ENCODE results near the gene TMEM119.
A peak's percentile ranks its signal among the peaks of the same experiment; 100 is the strongest.
"Not testable (repeated sequence)": the region's sequence is repeated elsewhere in the genome, so short reads cannot be mapped to it uniquely, and the experiment has no call there.

TMEM119 gene

DNA sequence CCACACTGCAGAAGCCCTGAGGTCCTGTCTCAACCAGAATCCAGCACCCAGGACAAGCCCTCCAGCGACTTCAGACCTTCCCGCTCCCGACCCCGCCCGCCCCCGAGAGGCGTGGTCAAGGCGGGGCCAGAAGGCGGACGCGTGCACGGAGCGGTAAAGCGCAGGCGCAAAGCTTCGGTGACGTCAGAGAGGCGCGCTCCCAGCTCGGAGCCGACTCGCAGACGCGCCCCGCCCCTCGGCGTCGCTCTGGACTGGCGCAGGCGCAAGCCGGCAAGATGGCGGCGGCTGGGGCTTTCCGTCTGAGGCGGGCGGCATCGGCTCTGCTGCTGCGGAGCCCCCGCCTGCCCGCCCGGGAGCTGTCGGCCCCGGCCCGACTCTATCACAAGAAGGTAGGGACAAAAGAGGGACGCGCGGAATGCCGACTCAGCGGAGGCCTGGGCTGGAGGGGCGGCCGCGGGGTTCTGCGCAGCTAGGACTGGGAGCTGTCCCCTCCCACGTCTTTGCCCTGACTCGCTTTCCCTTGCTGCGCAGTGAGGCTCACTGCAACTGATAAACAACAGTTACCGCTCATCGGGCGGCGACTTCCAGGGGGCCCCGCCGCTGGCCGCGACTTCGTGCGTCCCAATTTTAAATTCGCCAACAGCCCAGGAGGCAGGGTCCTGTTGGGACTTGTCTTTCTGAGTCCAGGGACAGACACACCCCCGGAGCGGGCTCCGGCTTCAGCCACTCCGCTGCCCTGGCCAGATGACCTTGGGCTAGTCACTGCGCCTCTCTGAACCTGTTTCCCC, 35.3 kb downstream of the TMEM119 start, which contains the start of gene ISCU:
TSS of gene ISCU (plus strand) at position 249 of the 788 bp plus-strand sequence. CDS start at position 276, 27 bp downstream.
- peak within 1 kb of the TSS; percentile 81 for H3K4me3 ChIP-seq (ENCODE audit: low read depth, low read length)
- TF ChIP-seq, protein P1, sequence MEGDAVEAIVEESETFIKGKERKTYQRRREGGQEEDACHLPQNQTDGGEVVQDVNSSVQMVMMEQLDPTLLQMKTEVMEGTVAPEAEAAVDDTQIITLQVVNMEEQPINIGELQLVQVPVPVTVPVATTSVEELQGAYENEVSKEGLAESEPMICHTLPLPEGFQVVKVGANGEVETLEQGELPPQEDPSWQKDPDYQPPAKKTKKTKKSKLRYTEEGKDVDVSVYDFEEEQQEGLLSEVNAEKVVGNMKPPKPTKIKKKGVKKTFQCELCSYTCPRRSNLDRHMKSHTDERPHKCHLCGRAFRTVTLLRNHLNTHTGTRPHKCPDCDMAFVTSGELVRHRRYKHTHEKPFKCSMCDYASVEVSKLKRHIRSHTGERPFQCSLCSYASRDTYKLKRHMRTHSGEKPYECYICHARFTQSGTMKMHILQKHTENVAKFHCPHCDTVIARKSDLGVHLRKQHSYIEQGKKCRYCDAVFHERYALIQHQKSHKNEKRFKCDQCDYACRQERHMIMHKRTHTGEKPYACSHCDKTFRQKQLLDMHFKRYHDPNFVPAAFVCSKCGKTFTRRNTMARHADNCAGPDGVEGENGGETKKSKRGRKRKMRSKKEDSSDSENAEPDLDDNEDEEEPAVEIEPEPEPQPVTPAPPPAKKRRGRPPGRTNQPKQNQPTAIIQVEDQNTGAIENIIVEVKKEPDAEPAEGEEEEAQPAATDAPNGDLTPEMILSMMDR (conservative IDR thresholded peaks at IDR 0.05; ENCODE audit: low read depth, low read length): no peak
- DNase-seq (ENCODE audit: low read depth): peak; percentile 98

DNA sequence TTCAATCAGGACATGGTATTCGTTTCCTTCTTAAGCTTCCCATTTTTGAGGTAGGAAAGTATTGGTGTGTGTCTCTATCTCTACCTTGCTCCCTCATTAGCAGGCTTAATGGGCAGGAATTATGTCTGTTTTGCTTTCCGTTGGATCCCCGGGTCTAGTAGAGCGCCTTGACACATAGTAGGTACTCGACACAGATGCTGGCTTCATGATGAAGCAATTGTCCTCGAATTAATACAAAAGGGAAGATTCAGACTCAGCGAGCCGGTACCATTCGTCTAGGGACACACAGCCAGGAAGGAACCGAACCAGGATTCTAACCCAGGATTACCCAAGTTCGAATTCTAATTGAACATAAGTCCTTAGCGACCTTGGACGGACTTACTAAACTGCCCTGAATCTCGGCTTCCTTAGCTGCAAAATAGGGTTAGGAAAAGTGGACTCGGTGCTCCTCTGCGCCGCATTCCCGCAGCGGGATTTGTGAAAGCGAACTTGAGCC, 36.0 kb downstream of the TMEM119 start:
- peak overlapping the region; percentile 81 for H3K4me3 ChIP-seq (ENCODE audit: low read depth, low read length)
- DNase-seq (ENCODE audit: low read depth): no peak
- TF ChIP-seq, protein P1 (conservative IDR thresholded peaks at IDR 0.05; ENCODE audit: low read depth, low read length): no peak

DNA sequence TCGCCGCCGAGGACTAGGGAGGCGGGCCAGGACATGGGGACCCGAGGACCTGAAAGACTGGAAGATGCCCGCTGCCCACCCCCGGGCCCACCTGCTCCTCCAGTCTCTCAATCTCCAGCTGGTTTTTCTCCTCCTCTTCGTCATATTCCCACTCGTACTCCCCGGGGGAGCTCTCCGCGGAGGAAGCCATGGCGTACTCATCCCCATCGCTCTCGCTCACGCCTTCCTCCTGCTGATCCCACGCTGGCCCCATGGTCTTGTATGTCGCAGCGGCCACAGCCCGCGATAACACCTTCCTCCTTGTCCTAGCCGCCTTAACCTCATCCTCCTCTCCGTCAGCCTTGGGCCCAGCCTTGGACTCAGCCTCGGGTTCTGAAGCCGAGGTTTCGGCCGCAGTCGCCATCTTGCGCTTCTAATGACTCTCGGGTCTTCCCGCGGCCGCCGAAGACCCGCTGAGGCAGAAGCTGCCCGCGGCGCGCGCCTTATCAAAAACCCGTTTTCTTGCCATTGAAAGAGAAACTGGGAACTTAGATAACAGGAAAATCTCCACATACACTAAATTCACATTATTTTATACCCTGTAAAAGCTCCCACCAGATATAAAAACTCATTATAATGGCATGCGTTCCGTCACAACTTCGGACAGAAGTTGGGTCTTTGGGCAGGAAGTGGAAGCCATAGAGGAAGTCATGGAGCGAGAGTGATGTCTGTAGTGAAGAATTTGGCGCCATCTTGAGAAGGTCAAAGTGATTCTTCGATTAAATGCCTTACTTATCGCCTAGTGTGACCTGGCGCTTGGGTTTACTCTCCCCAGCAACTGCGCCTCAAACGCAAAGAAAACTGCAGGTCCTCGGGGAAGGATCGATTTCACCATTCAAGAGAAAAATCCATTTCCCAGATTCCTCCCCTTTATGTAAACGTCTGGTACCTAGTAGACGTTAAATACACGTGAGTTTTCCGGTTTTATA, 36.8 kb downstream of the TMEM119 start, which contains the start of gene SART3:
TSS of gene SART3 (minus strand) at position 422 of the 968 bp plus-strand sequence. CDS start at position 403, 19 bp downstream.
- DNase-seq (ENCODE audit: low read depth): peak; percentile 93
- TF ChIP-seq, protein P1 (conservative IDR thresholded peaks at IDR 0.05; ENCODE audit: low read depth, low read length): no peak
- H3K4me3 ChIP-seq (ENCODE audit: low read depth, low read length): peak within 1 kb of the TSS; percentile 81

DNA sequence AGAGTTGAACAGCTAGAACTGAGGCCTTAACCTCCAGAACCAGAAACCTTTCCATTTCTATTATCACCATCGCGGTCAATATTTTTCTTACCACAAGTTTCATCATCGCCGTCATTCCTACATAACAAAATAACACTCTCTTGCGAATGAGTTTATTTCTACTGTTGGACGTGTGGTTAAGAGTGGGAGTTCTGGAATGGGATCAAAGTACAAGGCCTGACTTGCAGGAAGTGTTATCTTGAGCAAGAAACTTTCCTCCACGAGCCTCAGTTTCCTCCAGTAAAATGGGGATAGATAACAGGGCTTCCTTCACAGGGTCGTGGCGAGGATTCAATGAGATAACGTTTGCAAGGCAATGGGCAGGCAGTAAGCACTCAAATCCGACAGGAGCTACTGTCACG, 37.6 kb downstream of the TMEM119 start:
- H3K4me3 ChIP-seq (ENCODE audit: low read depth, low read length): peak overlapping the region; percentile 81
- TF ChIP-seq, protein P1 (conservative IDR thresholded peaks at IDR 0.05; ENCODE audit: low read depth, low read length): no peak
- peak; percentile 90 for DNase-seq (ENCODE audit: low read depth)

DNA sequence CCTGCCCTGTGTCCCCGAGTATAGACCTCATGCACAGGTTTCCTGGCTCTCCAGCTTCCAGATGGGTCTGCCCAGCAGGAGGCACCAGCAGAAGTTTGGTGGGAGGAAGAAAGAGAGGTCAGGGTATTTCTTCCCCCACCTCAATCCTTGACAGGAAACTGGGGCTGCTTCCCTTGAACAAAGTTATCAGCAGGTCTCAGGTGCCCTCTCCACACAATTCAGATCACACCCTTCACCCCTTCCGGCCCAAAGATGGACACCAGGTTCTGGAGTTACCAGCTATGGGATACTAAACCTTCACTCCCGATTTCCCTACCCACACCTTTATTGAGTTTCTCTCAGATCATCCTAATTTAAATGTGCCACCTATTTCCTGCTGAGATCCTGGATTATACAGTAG, 38.1 kb downstream of the TMEM119 start:
- no peak for DNase-seq (ENCODE audit: low read depth)
- H3K4me3 ChIP-seq (ENCODE audit: low read depth, low read length): peak overlapping the region; percentile 81
- TF ChIP-seq, protein P1 (conservative IDR thresholded peaks at IDR 0.05; ENCODE audit: low read depth, low read length): peak; percentile 27

DNA sequence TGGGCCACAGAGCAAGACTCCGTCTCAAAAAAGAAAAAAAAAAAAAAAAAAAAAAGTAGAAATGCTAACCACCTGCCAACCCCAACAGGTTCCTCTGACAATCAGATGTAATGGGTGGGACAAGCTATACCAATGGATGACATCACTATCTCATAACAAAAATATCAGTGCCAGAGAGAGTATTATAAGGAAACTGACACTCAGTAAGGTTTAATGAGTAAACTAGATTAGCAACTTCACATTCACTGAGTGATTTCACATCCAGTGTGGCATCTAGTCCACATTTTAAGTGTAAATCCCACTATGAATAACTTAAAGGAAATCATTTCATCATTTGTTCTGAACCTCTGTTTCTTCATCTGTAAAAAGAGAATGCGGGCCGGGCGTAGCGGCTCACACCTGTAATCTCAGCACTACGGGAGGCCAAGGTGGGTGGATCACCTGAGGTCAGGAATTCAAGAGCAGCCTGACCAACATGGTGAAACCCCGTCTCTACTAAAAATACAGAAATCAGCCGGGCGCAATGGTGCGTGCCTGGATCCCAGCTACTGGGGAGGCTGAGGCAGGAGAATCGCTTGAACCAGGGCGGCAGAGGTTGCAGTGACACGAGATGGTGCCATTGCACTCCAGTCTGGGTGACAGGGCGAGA, 38.8 kb downstream of the TMEM119 start:
- no peak for DNase-seq (ENCODE audit: low read depth)
- no peak overlapping the region for H3K4me3 ChIP-seq (ENCODE audit: low read depth, low read length)
- TF ChIP-seq, protein P1 (conservative IDR thresholded peaks at IDR 0.05; ENCODE audit: low read depth, low read length): no peak

DNA sequence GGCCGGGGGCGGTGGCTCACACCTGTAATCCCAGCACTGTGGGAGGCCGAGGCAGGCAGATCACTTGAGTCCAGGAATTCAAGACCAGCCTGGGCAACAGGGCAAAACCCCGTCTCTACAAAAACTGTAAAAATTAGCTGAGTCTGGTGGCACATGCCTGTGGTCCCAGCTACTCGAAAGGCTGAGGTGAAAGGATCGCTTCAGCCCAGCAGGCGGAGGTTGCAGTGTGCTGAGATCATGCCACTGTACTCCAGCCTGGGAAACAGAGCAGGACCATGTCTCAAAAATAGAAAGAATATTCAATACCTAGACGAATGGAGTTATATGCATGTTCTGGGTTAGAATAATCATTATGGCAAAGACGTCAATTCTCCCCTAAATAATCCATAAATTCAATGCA, 42.5 kb downstream of the TMEM119 start:
- not testable (repeated sequence) for H3K4me3 ChIP-seq (ENCODE audit: low read depth, low read length)
- DNase-seq (ENCODE audit: low read depth): peak; percentile 45

All from choroid plexus epithelial cell (primary cell).